NCI-H128 (cell line): Measurements from ENCODE around the gene ICAM1.
"Not testable (repeated sequence)": the region's sequence is repeated elsewhere in the genome, so short reads cannot be mapped to it uniquely, and the experiment has no call there.

Experiments used
- DNase-seq: peaks from one replicate; lab custom pipeline; 2025; ENCODE audit not compliant: unreplicated experiment; lab: John Stamatoyannopoulos, UW

The ICAM1 gene

DNA sequence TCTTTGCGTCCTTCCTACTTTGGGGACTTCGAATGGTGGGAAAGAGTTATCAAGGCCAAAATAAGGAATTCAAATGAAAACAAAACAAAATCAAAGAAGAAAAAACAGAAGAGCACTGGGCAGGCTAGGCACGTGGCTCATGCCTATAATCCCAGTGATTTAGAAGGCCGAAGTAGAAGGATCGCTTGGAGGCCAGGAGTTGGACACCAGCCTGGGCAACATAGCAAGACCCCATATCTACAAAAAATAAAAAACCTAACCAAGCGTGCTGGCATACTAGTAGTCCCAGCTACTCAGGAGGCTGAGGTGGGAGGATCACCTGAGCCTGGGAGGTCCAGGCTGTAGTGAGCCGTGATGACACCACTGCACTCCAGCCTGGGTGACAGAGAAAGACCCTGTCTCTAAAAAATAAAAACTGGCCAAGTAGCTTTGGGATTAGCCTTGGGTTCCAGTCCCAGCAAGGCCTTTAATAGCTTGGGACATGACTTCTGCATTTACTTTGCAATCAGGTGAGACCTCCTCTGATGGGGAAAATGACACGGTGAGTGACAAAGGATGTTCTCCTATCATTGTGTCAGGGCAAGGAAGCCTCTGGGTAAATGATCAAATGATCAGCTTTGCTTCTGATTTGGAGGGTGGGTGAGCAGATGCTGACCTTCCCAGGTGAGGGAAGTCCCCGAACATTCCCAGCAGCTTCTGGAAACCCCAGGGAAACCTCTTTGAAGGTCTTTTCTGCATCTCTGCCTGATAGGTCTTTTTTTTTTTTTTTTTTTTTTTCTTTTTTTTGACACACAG lies 7.1 kb downstream of the ICAM1 start:
- DNase-seq = no peak

DNA sequence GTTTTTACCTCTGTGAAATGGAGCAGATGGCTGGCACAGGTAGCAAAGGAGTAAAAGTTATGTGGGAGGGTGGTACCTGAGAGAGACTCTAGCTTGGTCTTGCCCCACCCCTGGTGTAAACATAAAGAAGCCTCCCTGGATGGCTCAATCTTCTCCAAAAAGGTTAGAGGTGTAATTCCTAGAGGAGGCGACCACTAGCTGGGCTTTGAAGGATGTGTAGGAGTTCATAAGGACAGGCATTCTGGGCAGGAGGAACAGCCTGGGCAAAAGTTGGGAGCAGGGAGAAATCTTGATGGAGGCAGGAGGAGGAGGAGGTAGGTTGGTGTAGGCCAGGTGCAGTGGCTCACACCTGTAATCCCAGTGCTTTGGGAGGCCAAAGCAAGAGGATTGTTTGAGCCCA lies 8.0 kb downstream of the ICAM1 start:
- DNase-seq = no peak

DNA sequence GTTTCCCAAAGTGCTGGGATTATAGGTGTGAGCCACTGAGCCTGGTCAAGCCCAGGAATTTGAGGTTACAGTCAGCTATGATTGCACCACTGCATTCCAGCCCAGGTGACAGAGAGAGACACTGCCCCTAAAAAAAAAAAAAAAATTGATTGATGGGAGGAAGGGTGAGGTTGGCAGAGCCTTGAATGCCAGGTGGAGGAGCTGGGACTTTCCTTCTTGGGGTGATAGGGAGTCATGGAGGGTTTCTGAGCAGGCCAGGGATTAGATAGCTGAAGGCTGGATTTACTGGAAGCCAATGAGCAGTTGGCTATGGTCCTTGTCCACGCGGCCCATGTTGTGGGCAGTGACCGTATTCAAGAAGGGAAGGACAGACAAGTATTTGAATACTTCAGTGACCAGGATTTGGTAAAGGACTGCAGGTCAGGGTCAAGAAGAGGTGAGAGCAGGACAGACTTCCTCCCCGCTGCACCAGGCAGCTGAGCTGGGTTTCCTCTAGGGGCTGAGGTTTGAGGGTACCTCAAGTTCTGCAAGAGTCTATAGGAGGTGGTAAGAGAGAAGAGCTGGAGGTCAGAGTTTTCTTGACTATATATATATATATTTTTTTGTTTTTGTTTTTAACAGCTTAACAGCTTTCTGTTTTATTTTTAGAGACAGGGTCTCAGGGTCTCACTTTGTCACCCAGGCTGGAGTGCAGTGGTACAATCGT lies 9.0 kb downstream of the ICAM1 start:
- DNase-seq = no peak

DNA sequence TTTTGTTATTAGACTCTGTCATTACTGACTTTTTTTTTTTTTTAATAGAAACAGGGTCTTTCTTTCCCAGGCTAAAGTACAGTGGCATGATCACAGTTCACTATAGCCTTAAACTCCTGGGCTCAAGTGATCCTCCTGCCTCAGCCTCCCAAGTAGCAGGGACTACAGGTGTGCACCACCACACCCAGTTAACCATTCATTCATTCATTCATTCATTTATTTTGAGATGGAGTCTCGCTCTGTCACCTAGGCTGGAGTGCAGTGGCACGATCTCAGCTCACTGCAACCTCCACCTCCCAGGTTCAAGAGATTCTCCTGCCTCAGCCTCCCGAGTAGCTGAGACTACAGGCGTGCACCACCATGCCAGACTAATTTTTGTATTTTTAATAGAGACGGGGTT lies 11.1 kb downstream of the ICAM1 start:
- not testable (repeated sequence) for DNase-seq

DNA sequence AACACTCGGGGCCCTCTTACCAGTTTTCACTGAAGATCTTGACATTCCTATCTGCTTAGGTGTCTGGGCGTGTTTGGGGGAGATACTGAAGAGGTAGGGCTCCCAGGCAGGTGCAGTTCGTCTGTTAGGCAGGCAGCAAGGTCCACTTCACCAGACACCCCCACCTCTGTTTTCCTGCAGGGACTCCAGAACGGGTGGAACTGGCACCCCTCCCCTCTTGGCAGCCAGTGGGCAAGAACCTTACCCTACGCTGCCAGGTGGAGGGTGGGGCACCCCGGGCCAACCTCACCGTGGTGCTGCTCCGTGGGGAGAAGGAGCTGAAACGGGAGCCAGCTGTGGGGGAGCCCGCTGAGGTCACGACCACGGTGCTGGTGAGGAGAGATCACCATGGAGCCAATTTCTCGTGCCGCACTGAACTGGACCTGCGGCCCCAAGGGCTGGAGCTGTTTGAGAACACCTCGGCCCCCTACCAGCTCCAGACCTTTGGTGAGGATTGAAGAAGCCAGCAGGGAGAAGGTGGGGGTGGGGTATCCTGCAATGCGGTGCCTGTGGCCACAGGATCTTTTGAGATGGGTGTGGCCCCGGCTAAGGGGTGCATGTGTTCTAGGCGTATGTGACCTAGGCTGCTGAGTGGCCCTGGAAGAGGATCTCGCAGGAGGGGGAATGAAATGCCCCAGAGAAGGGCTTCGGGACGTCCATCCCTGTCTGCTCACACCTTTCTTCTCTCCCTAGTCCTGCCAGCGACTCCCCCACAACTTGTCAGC lies 12.6 kb downstream of the ICAM1 start:
- no peak for DNase-seq

DNA sequence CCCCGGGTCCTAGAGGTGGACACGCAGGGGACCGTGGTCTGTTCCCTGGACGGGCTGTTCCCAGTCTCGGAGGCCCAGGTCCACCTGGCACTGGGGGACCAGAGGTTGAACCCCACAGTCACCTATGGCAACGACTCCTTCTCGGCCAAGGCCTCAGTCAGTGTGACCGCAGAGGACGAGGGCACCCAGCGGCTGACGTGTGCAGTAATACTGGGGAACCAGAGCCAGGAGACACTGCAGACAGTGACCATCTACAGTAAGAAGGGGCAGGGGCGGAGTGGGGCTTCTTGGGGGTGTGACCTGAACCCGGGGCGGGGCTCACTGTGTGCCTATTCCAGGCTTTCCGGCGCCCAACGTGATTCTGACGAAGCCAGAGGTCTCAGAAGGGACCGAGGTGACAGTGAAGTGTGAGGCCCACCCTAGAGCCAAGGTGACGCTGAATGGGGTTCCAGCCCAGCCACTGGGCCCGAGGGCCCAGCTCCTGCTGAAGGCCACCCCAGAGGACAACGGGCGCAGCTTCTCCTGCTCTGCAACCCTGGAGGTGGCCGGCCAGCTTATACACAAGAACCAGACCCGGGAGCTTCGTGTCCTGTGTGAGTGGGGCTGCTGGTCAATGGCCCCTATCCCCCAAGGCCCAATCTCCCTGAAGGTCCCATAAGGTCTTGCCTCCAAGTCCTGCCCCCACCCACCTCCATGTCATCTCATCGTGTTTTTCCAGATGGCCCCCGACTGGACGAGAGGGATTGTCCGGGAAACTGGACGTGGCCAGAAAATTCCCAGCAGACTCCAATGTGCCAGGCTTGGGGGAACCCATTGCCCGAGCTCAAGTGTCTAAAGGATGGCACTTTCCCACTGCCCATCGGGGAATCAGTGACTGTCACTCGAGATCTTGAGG lies 13.4 kb downstream of the ICAM1 start:
- no peak for DNase-seq

DNA sequence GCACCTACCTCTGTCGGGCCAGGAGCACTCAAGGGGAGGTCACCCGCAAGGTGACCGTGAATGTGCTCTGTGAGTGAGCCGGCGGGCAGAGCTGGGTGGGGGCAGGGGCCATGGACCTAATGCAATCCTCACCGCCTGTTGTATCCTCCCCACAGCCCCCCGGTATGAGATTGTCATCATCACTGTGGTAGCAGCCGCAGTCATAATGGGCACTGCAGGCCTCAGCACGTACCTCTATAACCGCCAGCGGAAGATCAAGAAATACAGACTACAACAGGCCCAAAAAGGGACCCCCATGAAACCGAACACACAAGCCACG lies 14.0 kb downstream of the ICAM1 start:
- DNase-seq = no peak

DNA sequence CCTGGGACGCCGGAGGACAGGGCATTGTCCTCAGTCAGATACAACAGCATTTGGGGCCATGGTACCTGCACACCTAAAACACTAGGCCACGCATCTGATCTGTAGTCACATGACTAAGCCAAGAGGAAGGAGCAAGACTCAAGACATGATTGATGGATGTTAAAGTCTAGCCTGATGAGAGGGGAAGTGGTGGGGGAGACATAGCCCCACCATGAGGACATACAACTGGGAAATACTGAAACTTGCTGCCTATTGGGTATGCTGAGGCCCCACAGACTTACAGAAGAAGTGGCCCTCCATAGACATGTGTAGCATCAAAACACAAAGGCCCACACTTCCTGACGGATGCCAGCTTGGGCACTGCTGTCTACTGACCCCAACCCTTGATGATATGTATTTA lies 14.5 kb downstream of the ICAM1 start:
- DNase-seq = no peak

DNA sequence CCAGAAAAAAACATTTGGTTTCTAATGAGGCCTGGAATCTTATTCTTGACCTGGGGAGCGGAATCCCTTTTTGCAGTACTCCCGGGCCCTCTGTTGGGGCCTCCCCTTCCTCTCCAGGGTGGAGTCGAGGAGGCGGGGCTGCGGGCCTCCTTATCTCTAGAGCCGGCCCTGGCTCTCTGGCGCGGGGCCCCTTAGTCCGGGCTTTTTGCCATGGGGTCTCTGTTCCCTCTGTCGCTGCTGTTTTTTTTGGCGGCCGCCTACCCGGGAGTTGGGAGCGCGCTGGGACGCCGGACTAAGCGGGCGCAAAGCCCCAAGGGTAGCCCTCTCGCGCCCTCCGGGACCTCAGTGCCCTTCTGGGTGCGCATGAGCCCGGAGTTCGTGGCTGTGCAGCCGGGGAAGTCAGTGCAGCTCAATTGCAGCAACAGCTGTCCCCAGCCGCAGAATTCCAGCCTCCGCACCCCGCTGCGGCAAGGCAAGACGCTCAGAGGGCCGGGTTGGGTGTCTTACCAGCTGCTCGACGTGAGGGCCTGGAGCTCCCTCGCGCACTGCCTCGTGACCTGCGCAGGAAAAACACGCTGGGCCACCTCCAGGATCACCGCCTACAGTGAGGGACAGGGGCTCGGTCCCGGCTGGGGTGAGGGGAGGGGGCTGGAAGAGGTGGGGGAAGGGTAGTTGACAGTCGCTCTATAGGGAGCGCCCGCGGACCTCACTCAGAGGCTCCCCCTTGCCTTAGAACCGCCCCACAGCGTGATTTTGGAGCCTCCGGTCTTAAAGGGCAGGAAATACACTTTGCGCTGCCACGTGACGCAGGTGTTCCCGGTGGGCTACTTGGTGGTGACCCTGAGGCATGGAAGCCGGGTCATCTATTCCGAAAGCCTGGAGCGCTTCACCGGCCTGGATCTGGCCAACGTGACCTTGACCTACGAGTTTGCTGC lies 16.1 kb downstream of the ICAM1 start, which contains the start of gene ICAM4:
ICAM4 (plus strand) TSS at position 153 of the 935 bp plus-strand sequence; CDS start at position 211, 58 bp downstream.
- no peak for DNase-seq

DNA sequence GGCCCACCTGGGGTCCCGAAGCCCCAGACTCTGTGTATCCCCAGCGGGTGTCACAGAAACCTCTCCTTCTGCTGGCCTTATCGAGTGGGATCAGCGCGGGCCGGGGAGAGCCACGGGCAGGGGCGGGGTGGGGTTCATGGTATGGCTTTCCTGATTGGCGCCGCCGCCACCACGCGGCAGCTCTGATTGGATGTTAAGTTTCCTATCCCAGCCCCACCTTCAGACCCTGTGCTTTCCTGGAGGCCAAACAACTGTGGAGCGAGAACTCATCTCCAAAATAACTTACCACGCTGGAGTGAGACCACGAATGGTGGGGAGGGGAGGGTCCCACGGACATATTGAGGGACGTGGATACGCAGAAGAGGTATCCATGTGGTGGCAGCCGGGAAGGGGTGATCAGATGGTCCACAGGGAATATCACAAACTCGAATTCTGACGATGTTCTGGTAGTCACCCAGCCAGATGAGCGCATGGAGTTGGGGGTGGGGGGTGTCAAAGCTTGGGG lies 17.8 kb downstream of the ICAM1 start:
- no peak for DNase-seq

DNA sequence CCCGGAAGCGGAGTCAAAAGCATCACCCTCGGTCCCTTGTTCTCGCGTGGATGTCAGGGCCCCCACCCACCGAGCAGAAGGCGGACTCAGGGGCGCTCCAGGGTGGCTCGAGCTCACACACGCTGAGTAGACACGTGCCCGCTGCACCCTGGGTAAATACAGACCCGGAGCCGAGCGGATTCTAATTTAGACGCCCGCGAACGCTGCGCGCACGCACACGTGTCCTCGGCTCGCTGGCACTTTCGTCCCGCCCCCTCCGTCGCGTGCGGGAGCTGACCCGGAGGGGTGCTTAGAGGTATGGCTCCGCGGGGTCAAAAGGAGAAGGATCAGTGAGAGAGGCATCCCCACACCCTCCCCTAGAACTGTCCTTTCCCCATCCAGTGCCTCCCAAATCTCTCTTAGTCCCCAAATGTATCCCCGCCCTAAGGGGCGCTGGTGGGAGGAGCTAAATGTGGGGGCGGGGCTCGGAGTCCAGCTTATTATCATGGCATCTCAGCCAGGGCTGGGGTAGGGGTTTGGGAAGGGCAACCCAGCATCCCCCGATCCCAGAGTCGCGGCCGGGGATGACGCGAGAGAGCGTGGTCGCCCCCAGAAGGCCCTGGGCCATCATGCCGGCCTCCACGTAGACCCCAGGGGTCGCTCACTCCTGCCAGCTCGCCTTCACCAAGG lies 18.4 kb downstream of the ICAM1 start:
- no peak for DNase-seq

DNA sequence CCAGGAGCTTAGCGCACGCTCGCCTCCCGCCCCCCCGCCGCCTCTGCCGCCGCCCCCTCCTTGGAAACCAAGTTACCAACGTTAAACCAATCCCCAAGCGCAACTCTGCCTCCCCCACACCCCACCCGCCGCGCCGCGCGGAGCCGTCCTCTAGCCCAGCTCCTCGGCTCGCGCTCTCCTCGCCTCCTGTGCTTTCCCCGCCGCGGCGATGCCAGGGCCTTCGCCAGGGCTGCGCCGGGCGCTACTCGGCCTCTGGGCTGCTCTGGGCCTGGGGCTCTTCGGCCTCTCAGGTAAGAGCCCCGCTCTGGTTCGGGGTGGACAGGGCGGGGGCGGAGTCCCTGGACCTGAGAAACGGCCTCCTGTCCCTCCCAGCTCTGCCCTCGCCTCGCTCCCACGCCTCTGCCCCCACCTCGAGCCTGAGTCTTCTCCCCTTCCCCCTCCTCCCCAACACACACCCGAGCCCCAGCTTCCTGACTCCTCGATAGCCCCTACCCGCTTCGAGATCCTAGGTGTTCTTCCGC lies 19.0 kb downstream of the ICAM1 start, which contains the start of gene ICAM5:
ICAM5 (plus strand) TSS at position 117 of the 521 bp plus-strand sequence; CDS start at position 209, 92 bp downstream.
- no peak for DNase-seq

DNA sequence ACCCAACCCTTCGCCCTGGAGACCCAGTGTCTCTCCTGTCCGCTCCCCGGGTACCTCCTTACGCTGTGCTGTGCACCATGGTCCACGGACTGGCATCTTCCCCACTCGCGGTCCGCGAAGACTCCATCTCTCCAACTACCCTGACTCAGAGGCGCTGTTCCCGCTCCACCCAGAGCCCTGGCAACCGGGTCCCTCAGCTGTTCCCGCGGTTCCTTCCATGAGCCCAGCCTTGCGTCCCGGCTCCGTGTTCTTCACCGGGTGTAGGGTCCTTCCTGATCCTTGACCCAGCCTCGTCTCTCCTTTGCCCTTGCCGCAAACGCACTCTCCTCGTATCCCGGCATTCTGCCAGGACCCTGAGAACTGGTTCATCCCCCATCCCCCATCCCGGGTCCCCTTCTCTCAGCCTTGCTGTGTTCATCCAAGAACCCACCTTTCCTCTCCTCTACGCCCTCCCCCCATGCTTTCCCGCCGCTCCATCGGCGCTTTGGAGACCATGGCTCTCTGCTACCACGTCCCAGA lies 19.5 kb downstream of the ICAM1 start:
- no peak for DNase-seq

DNA sequence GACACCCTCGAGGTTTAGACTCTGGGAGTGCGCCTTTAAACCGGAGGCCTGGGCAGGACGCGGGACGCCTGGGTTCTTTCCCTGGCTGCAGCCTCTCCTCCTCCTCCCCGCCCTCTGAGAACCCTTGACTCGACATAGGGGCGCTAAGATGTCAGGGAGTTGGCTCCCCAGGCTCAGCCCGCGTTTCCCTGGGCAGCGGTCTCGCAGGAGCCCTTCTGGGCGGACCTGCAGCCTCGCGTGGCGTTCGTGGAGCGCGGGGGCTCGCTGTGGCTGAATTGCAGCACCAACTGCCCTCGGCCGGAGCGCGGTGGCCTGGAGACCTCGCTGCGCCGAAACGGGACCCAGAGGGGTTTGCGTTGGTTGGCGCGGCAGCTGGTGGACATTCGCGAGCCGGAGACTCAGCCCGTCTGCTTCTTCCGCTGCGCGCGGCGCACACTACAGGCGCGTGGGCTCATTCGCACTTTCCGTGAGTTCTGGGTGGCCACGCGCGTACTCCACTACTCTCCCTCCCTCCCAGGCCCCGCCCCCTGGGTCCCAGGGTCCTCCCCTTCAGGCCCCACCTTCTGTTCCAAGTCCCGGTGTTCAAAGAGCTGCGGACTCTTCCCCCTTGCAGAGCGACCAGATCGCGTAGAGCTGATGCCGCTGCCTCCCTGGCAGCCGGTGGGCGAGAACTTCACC lies 20.1 kb downstream of the ICAM1 start:
- DNase-seq = no peak

DNA sequence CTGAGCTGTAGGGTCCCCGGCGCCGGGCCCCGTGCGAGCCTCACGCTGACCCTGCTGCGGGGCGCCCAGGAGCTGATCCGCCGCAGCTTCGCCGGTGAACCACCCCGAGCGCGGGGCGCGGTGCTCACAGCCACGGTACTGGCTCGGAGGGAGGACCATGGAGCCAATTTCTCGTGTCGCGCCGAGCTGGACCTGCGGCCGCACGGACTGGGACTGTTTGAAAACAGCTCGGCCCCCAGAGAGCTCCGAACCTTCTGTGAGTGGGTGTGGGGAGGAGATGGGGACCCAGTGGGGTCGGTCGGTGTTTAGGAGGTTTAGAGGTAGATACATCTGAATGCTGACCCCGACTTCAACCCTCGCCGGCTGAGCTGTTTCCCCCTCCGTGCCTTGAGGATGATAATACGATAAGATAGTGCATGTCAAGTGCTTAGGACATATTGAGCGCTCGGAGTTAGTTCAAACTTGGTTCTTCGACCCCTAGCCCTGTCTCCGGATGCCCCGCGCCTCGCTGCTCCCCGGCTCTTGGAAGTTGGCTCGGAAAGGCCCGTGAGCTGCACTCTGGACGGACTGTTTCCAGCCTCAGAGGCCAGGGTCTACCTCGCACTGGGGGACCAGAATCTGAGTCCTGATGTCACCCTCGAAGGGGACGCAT lies 20.8 kb downstream of the ICAM1 start:
- DNase-seq = no peak

DNA sequence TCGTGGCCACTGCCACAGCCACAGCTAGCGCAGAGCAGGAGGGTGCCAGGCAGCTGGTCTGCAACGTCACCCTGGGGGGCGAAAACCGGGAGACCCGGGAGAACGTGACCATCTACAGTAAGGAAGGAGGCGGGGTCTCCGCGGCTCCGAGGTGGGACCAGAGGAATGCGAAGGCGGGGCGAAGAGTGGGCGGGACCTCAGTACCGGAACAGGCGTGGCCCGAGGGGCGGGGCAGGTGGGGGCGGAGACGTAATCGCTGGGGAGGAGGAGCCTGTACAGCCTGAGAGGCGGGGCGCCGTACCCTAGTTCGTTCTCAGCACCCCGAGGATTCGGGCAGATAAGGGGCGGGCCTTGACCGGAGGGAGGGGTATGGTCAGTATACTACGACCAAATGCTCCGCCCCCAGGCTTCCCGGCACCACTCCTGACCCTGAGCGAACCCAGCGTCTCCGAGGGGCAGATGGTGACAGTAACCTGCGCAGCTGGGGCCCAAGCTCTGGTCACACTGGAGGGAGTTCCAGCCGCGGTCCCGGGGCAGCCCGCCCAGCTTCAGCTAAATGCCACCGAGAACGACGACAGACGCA lies 21.4 kb downstream of the ICAM1 start:
- DNase-seq = no peak
